K562 (cell line): Measurements from ENCODE around the gene MYL11. TPM values are rescaled to one million over a fixed set of nuclear protein-coding genes. Genes with fewer than 3 reads are reported as not detected.

ENCODE experiments used
- ATAC-seq: fragments of 200-7000 bp; cut with Tn5 transposase; 3 replicates; pipeline ENCODE4 v1.9.1; 2020; ENCODE audit warnings: moderate library complexity
- BruUV-seq: library from RNA; stranded (reverse); fragments of 400-500 nt; replicated peaks from 2 replicates; lab custom pipeline; 2021; lab: Mats Ljungman, UMichigan
- CTCF ChIA-PET: fragments of 300-600 bp; formaldehyde crosslinking; extraction: SDS; loops from one replicate; lab custom pipeline; 2021; ENCODE audit warnings: low intra/inter-chr PET ratio; lab: Yijun Ruan, JAX
- POLR2A ChIA-PET: fragments of 300-600, 350-650 bp; sonication (Branson Sonifier 250); formaldehyde crosslinking; extraction: SDS; loops from one replicate; lab custom pipeline; 2021; ENCODE audit warnings: antibody characterized with exemption, inconsistent platforms; lab: Yijun Ruan, JAX
- DNase-seq, 4 experiments: peaks; one replicate each; pipeline versions ENCODE4 v3.0.0 to v3.0.0-alpha.2; 2011 to 2018; ENCODE audit warnings: low spot score in 3 of 4, mixed read lengths in 3 of 4; ENCODE audit errors: extremely low read depth in 1 of 4
- FAIRE-seq: peaks from 2 replicates; lab custom pipeline; 2011; peaks lifted over from hg19 to GRCh38; lab: Jason Lieb, UNC
- H2AFZ ChIP-seq: 2 replicates; pipeline ENCODE4 v1.6.0; 2011; ENCODE audit warnings: low read depth, low read length, control low read depth, inconsistent platforms
- H3K27ac ChIP-seq: fragments of 200-600 bp; 3 replicates; pipeline ENCODE4 v1.8.0; 2011; ENCODE audit warnings: low read depth, mild to moderate bottlenecking, control low read depth, inconsistent platforms, low read length, moderate library complexity, mixed read lengths; ENCODE audit errors: extremely low read depth
- H3K27me3 ChIP-seq, 2 experiments: fragments of 300-600 bp in 1 of 2; 2 replicates in 1 of 2; 3 replicates in 1 of 2; pipeline versions ENCODE4 v1.6.0 to v1.8.0; 2011; ENCODE audit warnings: inconsistent platforms in 2 of 2, low read length in 2 of 2, mild to moderate bottlenecking in 1 of 2, mixed read lengths in 1 of 2, moderate library complexity in 1 of 2; ENCODE audit not compliant: control insufficient read depth in 2 of 2, insufficient read depth in 2 of 2
- H3K36me3 ChIP-seq: fragments of 300-600 bp; 3 replicates; pipeline ENCODE4 v1.8.0; 2011; ENCODE audit warnings: mild to moderate bottlenecking, low read length, inconsistent platforms; ENCODE audit not compliant: control insufficient read depth, insufficient read depth
- H3K4me1 ChIP-seq, 2 experiments: fragments of 200-600 bp in 1 of 2; replicated peaks in 1 of 2; 2 replicates in 1 of 2; 3 replicates in 1 of 2; pipeline versions ENCODE4 v1.5.1 to v1.8.0; 2011; ENCODE audit warnings: inconsistent platforms in 2 of 2, low read length in 2 of 2, mild to moderate bottlenecking in 1 of 2, mixed read lengths in 1 of 2, moderate library complexity in 1 of 2; ENCODE audit not compliant: control insufficient read depth in 2 of 2, insufficient read depth in 2 of 2
- H3K4me2 ChIP-seq: 2 replicates; pipeline ENCODE4 v1.6.1; 2011; ENCODE audit warnings: low read length, control low read depth, inconsistent platforms, mixed read lengths; ENCODE audit not compliant: insufficient read depth
- H3K4me3 ChIP-seq: fragments of 200-600 bp; sonication (generic), shearing (Covaris generic); 2 replicates; pipeline ENCODE4 v1.5.1; 2016; ENCODE audit warnings: control low read depth, inconsistent platforms
- H3K79me2 ChIP-seq: fragments of 200-600 bp; 3 replicates; pipeline ENCODE4 v1.8.0; 2011; ENCODE audit warnings: low read length, inconsistent platforms; ENCODE audit not compliant: control insufficient read depth, insufficient read depth
- H3K9ac ChIP-seq, 2 experiments: 2 replicates each; pipeline versions ENCODE4 v1.6.0 to v1.6.1; 2011; ENCODE audit warnings: low read depth in 2 of 2, low read length in 2 of 2, control low read depth in 1 of 2, inconsistent platforms in 1 of 2, mild to moderate bottlenecking in 1 of 2, mixed read lengths in 1 of 2; ENCODE audit not compliant: insufficient read depth in 1 of 2
- H3K9me1 ChIP-seq: one replicate; pipeline ENCODE4 v1.6.0; 2011; ENCODE audit warnings: inconsistent platforms, mild to moderate bottlenecking, low read length, moderate library complexity; ENCODE audit not compliant: control insufficient read depth, insufficient read depth
- H3K9me3 ChIP-seq: replicated peaks from 2 replicates; pipeline ENCODE4 v1.5.1; 2011; ENCODE audit warnings: low read depth, low read length, inconsistent platforms; ENCODE audit not compliant: control insufficient read depth, insufficient read depth
- H4K20me1 ChIP-seq: replicated peaks from 2 replicates; pipeline ENCODE4 v1.6.1; 2011; ENCODE audit warnings: low read length, inconsistent platforms, mixed read lengths; ENCODE audit not compliant: control insufficient read depth, insufficient read depth
- ATF3 ChIP-seq, 2 experiments: fragments of 450-650 bp in 1 of 2; sonication (generic) in 1 of 2; formaldehyde crosslinking in 1 of 2; IDR thresholded peaks in 1 of 2; conservative IDR thresholded peaks in 1 of 2; 2 replicates each; pipeline versions ENCODE4 v1.6.1 to v1.8.1; 2016 to 2023; ENCODE audit warnings: mild to moderate bottlenecking in 2 of 2, moderate library complexity in 2 of 2, inconsistent platforms in 1 of 2, missing genetic modification reagents in 1 of 2
- BDP1 ChIP-seq: IDR thresholded peaks from 3 replicates; pipeline ENCODE4 v1.6.1; 2011; ENCODE audit not compliant: insufficient read length, insufficient read depth
- TARDBP ChIP-seq: fragments of 450-650 bp; IDR thresholded peaks from 2 replicates; pipeline ENCODE4 v1.6.1; 2016
- TCF15 ChIP-seq: fragments of 250-450 bp; sonication (Bioruptor Pico); IDR thresholded peaks from 2 replicates; pipeline ENCODE4 v1.8.0; 2022; ENCODE audit warnings: moderate library complexity, mild to moderate bottlenecking, inconsistent platforms
- TFE3 ChIP-seq: fragments of 450-650 bp; formaldehyde crosslinking; IDR thresholded peaks from 2 replicates; pipeline ENCODE4 v1.4.0; 2020; ENCODE audit warnings: mild to moderate bottlenecking, mixed read lengths
- ZNF282 ChIP-seq: sonication (generic); formaldehyde crosslinking; IDR thresholded peaks from 2 replicates; pipeline ENCODE4 v1.8.1; 2023; ENCODE audit warnings: missing genetic modification reagents
- ZNF3 ChIP-seq: fragments of 250-450 bp; sonication (Bioruptor Pico); IDR thresholded peaks from 2 replicates; pipeline ENCODE4 v1.5.0; 2021; ENCODE audit warnings: mild to moderate bottlenecking, moderate library complexity
- ZNF395 ChIP-seq: fragments of 200-800 bp; sonication (Bioruptor generic); IDR thresholded peaks from 2 replicates; pipeline ENCODE4 v1.6.1; 2017; ENCODE audit warnings: missing genetic modification characterization, missing compliant biosample characterization
- ZNF592 ChIP-seq: fragments of 450-650 bp; IDR thresholded peaks from 2 replicates; pipeline ENCODE4 v1.6.1; 2017; ENCODE audit warnings: antibody characterized with exemption, mild to moderate bottlenecking
- WGBS: fragments of 100-300 bp; shearing (Covaris generic); methylation state at CpG from one replicate; pipeline ENCODE4 v1.1.6; 2016; ENCODE audit warnings: low coverage, mixed read lengths; ENCODE audit not compliant: insufficient coverage; ENCODE audit errors: missing lambda C conversion rate; 5-methylcytosine and 5-hydroxymethylcytosine counted together
- in situ Hi-C: fragments of 300-500 bp; cut with MboI; formaldehyde crosslinking; loops from 4 replicates; pipeline ENCODE4 v1.15.0; 2018; ENCODE audit warnings: inconsistent platforms, mixed read lengths
- intact Hi-C: fragments of 100-400 bp; cut with micrococcal nuclease; formaldehyde crosslinking; loops from 2 replicates; pipeline ENCODE4 v1.14.2; 2022
- polyA plus RNA-seq, 8 experiments: library from polyadenylated mRNA; depleted of rRNA in 4 of 8; stranded (reverse) in 5 of 8; unstranded in 3 of 8; fragments of >200 nt; fragmentation: Nextera tagmentation in 2 of 8; fragmentation: Illumina TruSeq in 1 of 8; extraction: Ambion mirVana in 2 of 8; extraction: Trizol in 1 of 8; gene quantifications; 2 replicates each; pipeline versions ENCODE4 v1.2.1 to v1.2.3, GENCODE V29; 2011 to 2014; ENCODE audit warnings: inconsistent platforms in 1 of 8, missing spikeins in 1 of 8
- total RNA-seq, 7 experiments: library from RNA; depleted of rRNA in 6 of 7; stranded (reverse); fragments of >200 nt in 6 of 7; fragmentation: Illumina TruSeq in 2 of 7; extraction: Trizol in 2 of 7; gene quantifications; 2 replicates each; pipeline versions ENCODE4 v1.2.1 to v1.2.3, GENCODE V29; 2011 to 2021; ENCODE audit warnings: low replicate concordance in 1 of 7

Gene MYL11
- total and polyA plus RNA-seq, 9 of the 15 experiments (the other 6 are each of a cell fraction or from before 2014, with no cell fraction given) = 0.31 to 1.5 (median 0.73) TPM; not detected in 4

- DNase-seq (no peak), ATAC-seq (no peak; the same call in 2 of the 3 replicates), FAIRE-seq (no peak)
- Histone ChIP-seq H3K79me2 (no peaks in the 10 kb centered on the region), H3K9me1 (no peaks in the 10 kb centered on the region), H3K9me3 (no peaks in the 10 kb centered on the region), H3K36me3 (no peaks in the 10 kb centered on the region), H3K9ac (peak overlapping the region in 1 of 2 experiments; percentile 65; a peak in 2 of 4 replicates), H3K4me1 (peaks cover 0 to 19% of the 10 kb centered on the region in 2 experiments; a peak in 2 of 5 replicates), H3K4me3 (no peak overlapping the region), H3K27me3 (no peaks in the 10 kb centered on the region), H3K4me2 (no peak overlapping the region), H4K20me1 (no peaks in the 10 kb centered on the region), H3K27ac (no peak overlapping the region), H2AFZ (no peak overlapping the region)
- intact Hi-C loops (no loop called here), in situ Hi-C loops (no loop called here)
- POLR2A ChIA-PET = no interaction called here
- BruUV-seq = no TSS peak
- 71% methylated on average over 18 of the region's 32 CpGs for WGBS
- CTCF ChIA-PET = no interaction called here
- no peak for TF ChIP-seq ZNF3 (CRISPR knock-in tag)
- no peak for TF ChIP-seq ZNF282
- TF ChIP-seq ZNF592 = no peak
- no peak for TF ChIP-seq TFE3
- TF ChIP-seq BDP1 = no peak
- TF ChIP-seq TARDBP = no peak
- TF ChIP-seq ATF3 (IDR thresholded peaks at IDR 0.05) = no peak
- TF ChIP-seq ATF3 (CRISPR knock-in tag; conservative IDR thresholded peaks at IDR 0.05) = no peak
- TF ChIP-seq TCF15 = no peak
- no peak for TF ChIP-seq ZNF395
- TF ChIP-seq, all 486 proteins: peak for 0
Measured at GRCh38 chr16:30342751-30343490, 31.7 kb upstream of the MYL11 start.
